A549 (cell line): ENCODE data around the gene RNU1-2. TPM values are rescaled to one million over a fixed set of nuclear protein-coding genes. Genes with fewer than 3 reads are reported as not detected.
A peak's percentile ranks its signal among the peaks of the same experiment; 100 is the strongest.

ENCODE experiments used
- ATAC-seq, 2 experiments: fragments of 200-7000 bp in 1 of 2; fragments of >200 bp in 1 of 2; cut with Nextera tagmentation in 1 of 2; cut with Tn5 transposase in 1 of 2; 3 replicates each; pipeline versions ENCODE4 v1.8.0 to v1.9.1; 2018 to 2020; ENCODE audit warnings: mild to moderate bottlenecking in 1 of 2, moderate library complexity in 1 of 2
- CTCF ChIA-PET: fragments of 300-600 bp; sonication (Branson Sonifier 250); formaldehyde crosslinking; extraction: SDS; loops from one replicate; lab custom pipeline; 2021; ENCODE audit warnings: antibody characterized with exemption, inconsistent platforms; lab: Yijun Ruan, JAX
- POLR2A ChIA-PET: fragments of 350-600 bp; formaldehyde crosslinking; extraction: SDS; loops from one replicate; lab custom pipeline; 2021; ENCODE audit warnings: antibody characterized with exemption, inconsistent platforms; lab: Yijun Ruan, JAX
- DNase-seq, 2 experiments: peaks; one replicate each; pipeline versions ENCODE4 v3.0.0 to v3.0.0-alpha.2; 2011 to 2016; ENCODE audit warnings: low read depth in 1 of 2, low spot score in 1 of 2
- FAIRE-seq: peaks from 2 replicates; lab custom pipeline; 2011; peaks lifted over from hg19 to GRCh38; lab: Jason Lieb, UNC
- H3K27ac ChIP-seq, 2 experiments: fragments of >200 bp; sonication (Bioruptor Twin); formaldehyde crosslinking; 3 replicates each; pipeline ENCODE4 v1.5.1; 2016 to 2017
- H3K4me1 ChIP-seq: fragments of >200 bp; sonication (Bioruptor Twin); formaldehyde crosslinking; 3 replicates; pipeline ENCODE4 v1.6.1; 2016
- H3K4me2 ChIP-seq: fragments of >200 bp; sonication (Bioruptor Twin); formaldehyde crosslinking; 3 replicates; pipeline ENCODE4 v1.6.1; 2016
- H3K4me3 ChIP-seq: fragments of >200 bp; sonication (Bioruptor Twin); formaldehyde crosslinking; 3 replicates; pipeline ENCODE4 v1.5.1; 2016
- H3K9me3 ChIP-seq: fragments of >200 bp; sonication (Bioruptor Twin); formaldehyde crosslinking; 3 replicates; pipeline ENCODE4 v1.6.1; 2016
- BCL3 ChIP-seq: fragments of >200 bp; sonication (Bioruptor Twin); formaldehyde crosslinking; IDR thresholded peaks from 3 replicates; pipeline ENCODE4 v1.6.1; 2016
- CBX8 ChIP-seq: fragments of 200-600 bp; sonication (generic); IDR thresholded peaks from 2 replicates; pipeline ENCODE4 v1.6.1; 2016
- CEBPB ChIP-seq, 2 experiments: fragments of >200 bp in 1 of 2; sonication (Bioruptor Twin) in 1 of 2; formaldehyde crosslinking in 1 of 2; IDR thresholded peaks; 2 replicates each; pipeline ENCODE4 v1.6.1; 2012 to 2016
- CTCF ChIP-seq: fragments of >200 bp; sonication (Bioruptor Twin); formaldehyde crosslinking; IDR thresholded peaks from 3 replicates; pipeline ENCODE4 v1.5.1; 2016
- EP300 ChIP-seq, 2 experiments: fragments of >200 bp; sonication (Bioruptor Twin); formaldehyde crosslinking; IDR thresholded peaks; 2 replicates in 1 of 2; 3 replicates in 1 of 2; pipeline ENCODE4 v1.6.1; 2016 to 2017
- FOSB ChIP-seq: fragments of 250-450 bp; sonication (Bioruptor Pico); IDR thresholded peaks from 2 replicates; pipeline ENCODE4 v1.5.0; 2020; ENCODE audit warnings: mild to moderate bottlenecking, moderate library complexity
- GATA3 ChIP-seq: IDR thresholded peaks from 2 replicates; pipeline ENCODE4 v1.6.1; 2012; ENCODE audit warnings: borderline replicate concordance
- HEYL ChIP-seq: fragments of 250-450 bp; sonication (Bioruptor Pico); IDR thresholded peaks from 2 replicates; pipeline ENCODE4 v1.8.0; 2021; ENCODE audit warnings: mild to moderate bottlenecking, moderate library complexity
- HOXB5 ChIP-seq: fragments of 250-450 bp; sonication (Bioruptor Pico); IDR thresholded peaks from 2 replicates; pipeline ENCODE4 v1.5.0; 2020; ENCODE audit warnings: mild to moderate bottlenecking, moderate library complexity
- JUN ChIP-seq, 2 experiments: fragments of >200 bp; sonication (Bioruptor Twin); formaldehyde crosslinking; IDR thresholded peaks; 2 replicates in 1 of 2; 3 replicates in 1 of 2; pipeline ENCODE4 v1.6.1; 2016 to 2017
- KDM1A ChIP-seq: fragments of 200-600 bp; sonication (generic); IDR thresholded peaks from 2 replicates; pipeline ENCODE4 v1.6.1; 2016; ENCODE audit warnings: low read depth, mild to moderate bottlenecking
- MAFK ChIP-seq: fragments of 450-650 bp; IDR thresholded peaks from 2 replicates; pipeline ENCODE4 v1.6.1; 2014; ENCODE audit not compliant: partially characterized antibody
- MAX ChIP-seq: IDR thresholded peaks from 2 replicates; pipeline ENCODE4 v1.6.1; 2012
- MAZ ChIP-seq: fragments of 150-350 bp; IDR thresholded peaks from 2 replicates; pipeline ENCODE4 v1.6.1; 2014; ENCODE audit warnings: antibody characterized with exemption, low read depth, low read length, borderline replicate concordance
- NPAS2 ChIP-seq: fragments of 250-450 bp; sonication (Bioruptor Pico); IDR thresholded peaks from 2 replicates; pipeline ENCODE4 v1.8.0; 2022; ENCODE audit warnings: mild to moderate bottlenecking, moderate library complexity, borderline replicate concordance
- NR3C1 ChIP-seq: fragments of >200 bp; sonication (Bioruptor Twin); formaldehyde crosslinking; IDR thresholded peaks from 3 replicates; pipeline ENCODE4 v1.6.1; 2017
- POLR2A ChIP-seq: IDR thresholded peaks from 2 replicates; pipeline ENCODE4 v1.6.1; 2012; ENCODE audit warnings: mild to moderate bottlenecking, low read length
- POLR2AphosphoS2 ChIP-seq: conservative IDR thresholded peaks from 2 replicates; pipeline ENCODE4 v1.6.1; 2012; ENCODE audit warnings: low read length, improper control_type of control experiment, inconsistent platforms
- RCOR1 ChIP-seq: fragments of 150-350 bp; IDR thresholded peaks from 2 replicates; pipeline ENCODE4 v1.6.1; 2014; ENCODE audit warnings: antibody characterized with exemption, low read length, low read depth
- REST ChIP-seq: fragments of 200-600 bp; sonication (generic); IDR thresholded peaks from 2 replicates; pipeline ENCODE4 v1.6.1; 2016; ENCODE audit warnings: antibody characterized with exemption, mild to moderate bottlenecking, moderate library complexity
- RFX5 ChIP-seq: fragments of 450-650 bp; IDR thresholded peaks from 2 replicates; pipeline ENCODE4 v1.7.1; 2014; ENCODE audit warnings: antibody characterized with exemption, mild to moderate bottlenecking, moderate library complexity
- SMC3 ChIP-seq: fragments of >200 bp; sonication (Bioruptor Twin); formaldehyde crosslinking; IDR thresholded peaks from 3 replicates; pipeline ENCODE4 v1.6.1; 2018; ENCODE audit warnings: inconsistent platforms
- ZC3H11A ChIP-seq: fragments of 450-650 bp; IDR thresholded peaks from 2 replicates; pipeline ENCODE4 v1.6.1; 2014; ENCODE audit warnings: antibody characterized with exemption, mild to moderate bottlenecking
- WGBS: methylation state at CpG from one replicate; pipeline ENCODE4 v1.1.6; 2017; ENCODE audit errors: missing lambda C conversion rate; 5-methylcytosine and 5-hydroxymethylcytosine counted together
- polyA plus RNA-seq, 4 experiments: library from polyadenylated mRNA; depleted of rRNA in 3 of 4; stranded (reverse); fragments of >200 nt; fragmentation: RNase III in 1 of 4; extraction: RNeasy Plus Mini Kit Qiagen cat#74134 plus additional on column Dnase treatment in 1 of 4; gene quantifications; 2 replicates in 3 of 4; 3 replicates in 1 of 4; pipeline ENCODE4 v1.2.3, GENCODE V29; 2011 to 2017

Gene RNU1-2
- polyA plus RNA-seq, 2 of the 4 experiments (the other 2 are of a cell fraction), result 6.6 to 56.2 TPM

- peak; percentile 22 for TF ChIP-seq MAFK
- no peak for TF ChIP-seq EP300 (IDR thresholded peaks at IDR 0.05)
- no peak for TF ChIP-seq KDM1A
- no peak for TF ChIP-seq ZC3H11A
- TF ChIP-seq SMC3, result no peak
- TF ChIP-seq BCL3, result no peak
- TF ChIP-seq POLR2A, result no peak
- 80% methylated on average over 11 of the region's 11 CpGs for WGBS
- peak overlapping the region in 1 of 2 experiments; percentile 97; a peak in 3 of 6 replicates for H3K27ac ChIP-seq
- H3K4me1 ChIP-seq, result peaks cover 8% of the 10 kb centered on the region; the same call in 2 of the 3 replicates
- ATAC-seq (no peak), FAIRE-seq (no peak), DNase-seq (no peak)
- CTCF ChIA-PET, result interaction anchor here (0.6 to 1.1 kb wide), 2 partner anchors 18 to 55 kb away, joined by 3 to 5 read pairs; no protein-coding TSS in a partner anchor
- H3K9me3 ChIP-seq, result peaks cover 12% of the 10 kb centered on the region; the same call in 1 of the 3 replicates
- POLR2A ChIA-PET, result no interaction called here
- H3K4me3 ChIP-seq, result no peak overlapping the region
- peak overlapping the region; percentile 92; the same call in 2 of the 3 replicates for H3K4me2 ChIP-seq
These were observed 10.3 kb downstream of the RNU1-2 start for GRCh38 chr1:16905868-16906702.

GRCh38 chr1:16906873-16907272 is 11.1 kb downstream of the RNU1-2 start:
- 60% methylated on average over 4 of the region's 4 CpGs for WGBS
- FAIRE-seq (no peak), DNase-seq (no peak), ATAC-seq (no peak)
- Histone ChIP-seq H3K4me1 (peaks cover 8% of the 10 kb centered on the region; the same call in 2 of the 3 replicates), H3K27ac (no peak overlapping the region), H3K9me3 (peaks cover 12% of the 10 kb centered on the region; the same call in 1 of the 3 replicates), H3K4me2 (no peak overlapping the region), H3K4me3 (no peak overlapping the region)
- TF ChIP-seq REST (no peak), GATA3 (no peak), CEBPB (IDR thresholded peaks at IDR 0.05) (no peak), CBX8 (no peak), MAX (no peak), JUN (IDR thresholded peaks at IDR 0.05) (no peak), POLR2AphosphoS2 (no peak), NPAS2 (CRISPR knock-in tag) (no peak), HEYL (CRISPR knock-in tag) (no peak), FOSB (CRISPR knock-in tag) (no peak), MAZ (no peak), CTCF (no peak), HOXB5 (CRISPR knock-in tag) (no peak), RCOR1 (no peak), NR3C1 (no peak), RFX5 (no peak)
- CTCF ChIA-PET, result interaction anchor here (0.7 kb wide), 1 partner anchor 54 kb away, joined by 3 read pairs; no protein-coding TSS in a partner anchor
- POLR2A ChIA-PET, result no interaction called here
